HepG2 (cell line): ENCODE results near the gene PDLIM7. TPM values are rescaled to one million over a fixed set of nuclear protein-coding genes. Genes with fewer than 3 reads are reported as not detected.

Source experiments
- ATAC-seq: fragments of 200-7000 bp; cut with Tn5 transposase; 3 replicates; pipeline ENCODE4 v1.9.1; 2020; ENCODE audit warnings: mild to moderate bottlenecking, moderate library complexity
- BruUV-seq: library from RNA; stranded (reverse); fragments of 400-500 nt; replicated peaks from 2 replicates; lab custom pipeline; 2021; lab: Mats Ljungman, UMichigan
- CTCF ChIA-PET: fragments of 300-600 bp; formaldehyde crosslinking; extraction: SDS; loops from one replicate; lab custom pipeline; 2021; ENCODE audit warnings: low total read pairs, inconsistent platforms, low intra/inter-chr PET ratio; lab: Yijun Ruan, JAX
- POLR2A ChIA-PET: fragments of 350-600 bp; sonication (Branson Sonifier 250); formaldehyde crosslinking; loops from one replicate; lab custom pipeline; 2020; ENCODE audit warnings: antibody characterized with exemption, inconsistent platforms; lab: Yijun Ruan, JAX
- DNase-seq: peaks from one replicate; pipeline ENCODE4 v3.0.0-alpha.2; 2015; ENCODE audit warnings: low spot score
- FAIRE-seq: peaks from 3 replicates; lab custom pipeline; 2011; peaks lifted over from hg19 to GRCh38; lab: Jason Lieb, UNC
- H2AFZ ChIP-seq: one replicate; pipeline ENCODE4 v1.6.1; 2011; ENCODE audit warnings: low read length, inconsistent platforms
- H3K27ac ChIP-seq: fragments of 300-600 bp; 3 replicates; pipeline ENCODE4 v1.8.0; 2011; ENCODE audit warnings: mixed run types, mild to moderate bottlenecking, mixed read lengths, low read length, inconsistent platforms; ENCODE audit not compliant: insufficient read depth; ENCODE audit errors: extremely low read length
- H3K27me3 ChIP-seq, 2 experiments: fragments of 200-600 bp in 1 of 2; 2 replicates in 1 of 2; 3 replicates in 1 of 2; pipeline versions ENCODE4 v1.6.0 to v1.8.0; 2011; ENCODE audit warnings: low read length in 2 of 2, mild to moderate bottlenecking in 2 of 2, moderate library complexity in 2 of 2, inconsistent platforms in 1 of 2; ENCODE audit not compliant: insufficient read depth in 2 of 2, control insufficient read depth in 1 of 2
- H3K36me3 ChIP-seq, 2 experiments: fragments of 200-600 bp in 1 of 2; replicated peaks in 1 of 2; 2 replicates in 1 of 2; 3 replicates in 1 of 2; pipeline versions ENCODE4 v1.5.1 to v1.8.0; 2011; ENCODE audit warnings: low read length in 2 of 2, inconsistent platforms in 1 of 2; ENCODE audit not compliant: insufficient read depth in 2 of 2, control insufficient read depth in 1 of 2
- H3K4me1 ChIP-seq: 2 replicates; pipeline ENCODE4 v1.5.1; 2012; ENCODE audit warnings: low read length, inconsistent platforms; ENCODE audit not compliant: insufficient read depth
- H3K4me2 ChIP-seq: 2 replicates; pipeline ENCODE4 v1.6.0; 2011; ENCODE audit warnings: low read depth, low read length, inconsistent platforms
- H3K4me3 ChIP-seq, 3 experiments: fragments of 200-600 bp in 1 of 3; sonication (generic), shearing (Covaris generic) in 1 of 3; replicated peaks in 1 of 3; 2 replicates each; pipeline ENCODE4 v1.5.1; 2011 to 2016; ENCODE audit warnings: low read length in 3 of 3, inconsistent platforms in 2 of 3, low read depth in 2 of 3, mild to moderate bottlenecking in 2 of 3, control low read depth in 1 of 3, mixed read lengths in 1 of 3; ENCODE audit not compliant: insufficient read depth in 1 of 3
- H3K79me2 ChIP-seq: one replicate; pipeline ENCODE4 v1.6.1; 2011; ENCODE audit warnings: low read length, inconsistent platforms; ENCODE audit not compliant: insufficient read depth
- H3K9ac ChIP-seq: 2 replicates; pipeline ENCODE4 v1.6.0; 2011; ENCODE audit warnings: mild to moderate bottlenecking, low read depth, low read length, inconsistent platforms; ENCODE audit not compliant: insufficient read depth
- H3K9me3 ChIP-seq: 2 replicates; pipeline ENCODE4 v1.5.1; 2012; ENCODE audit warnings: mild to moderate bottlenecking, low read length
- H4K20me1 ChIP-seq: 2 replicates; pipeline ENCODE4 v1.6.0; 2011; ENCODE audit warnings: inconsistent platforms, mild to moderate bottlenecking, low read length, moderate library complexity; ENCODE audit not compliant: insufficient read depth
- ATF6 ChIP-seq: sonication (generic); formaldehyde crosslinking; conservative IDR thresholded peaks from 2 replicates; pipeline ENCODE4 v1.4.0; 2020; ENCODE audit warnings: missing genetic modification reagents
- IRX3 ChIP-seq: sonication (generic); formaldehyde crosslinking; IDR thresholded peaks from 2 replicates; pipeline ENCODE4 v1.8.1; 2023; ENCODE audit warnings: mild to moderate bottlenecking, low read depth, missing genetic modification reagents, borderline replicate concordance
- JUN ChIP-seq: sonication (generic); formaldehyde crosslinking; IDR thresholded peaks from 2 replicates; pipeline ENCODE4 v1.4.0; 2020; ENCODE audit warnings: mild to moderate bottlenecking, missing genetic modification reagents
- KDM5B ChIP-seq: sonication (generic); formaldehyde crosslinking; IDR thresholded peaks from 2 replicates; pipeline ENCODE4 v1.4.0; 2020; ENCODE audit warnings: missing genetic modification reagents, mild to moderate bottlenecking, borderline replicate concordance
- MTF2 ChIP-seq: sonication (generic); formaldehyde crosslinking; IDR thresholded peaks from 2 replicates; pipeline ENCODE4 v1.5.0; 2020; ENCODE audit warnings: missing genetic modification reagents, borderline replicate concordance
- MXD4 ChIP-seq: IDR thresholded peaks from 2 replicates; pipeline ENCODE4 v1.6.1; 2016; ENCODE audit warnings: mild to moderate bottlenecking, missing biosample characterization, missing genetic modification reagents
- PBX3 ChIP-seq: sonication (generic); formaldehyde crosslinking; IDR thresholded peaks from 2 replicates; pipeline ENCODE4 v1.8.1; 2023; ENCODE audit warnings: missing genetic modification reagents, inconsistent platforms, borderline replicate concordance
- U2AF1 ChIP-seq: fragments of 200-400 bp; formaldehyde crosslinking; optimal IDR thresholded peaks from 2 replicates; pipeline ENCODE3; 2017; ENCODE audit warnings: mild to moderate bottlenecking, low read depth, low read length
- ZBTB33 ChIP-seq: sonication (generic); formaldehyde crosslinking; IDR thresholded peaks from 2 replicates; pipeline ENCODE4 v1.4.0; 2020; ENCODE audit warnings: missing genetic modification reagents
- ZFAT ChIP-seq: sonication (generic); formaldehyde crosslinking; conservative IDR thresholded peaks from 2 replicates; pipeline ENCODE4 v1.8.1; 2023; ENCODE audit warnings: missing genetic modification reagents, inconsistent platforms
- ZNF256 ChIP-seq: sonication (generic); formaldehyde crosslinking; conservative IDR thresholded peaks from 2 replicates; pipeline ENCODE4 v1.4.0; 2020; ENCODE audit warnings: missing genetic modification reagents
- ZNF570 ChIP-seq: sonication (generic); formaldehyde crosslinking; IDR thresholded peaks from 2 replicates; pipeline ENCODE4 v1.4.0; 2020; ENCODE audit warnings: mild to moderate bottlenecking, missing genetic modification reagents, borderline replicate concordance
- ZNF670 ChIP-seq: sonication (generic); formaldehyde crosslinking; IDR thresholded peaks from 2 replicates; pipeline ENCODE4 v1.8.0; 2022; ENCODE audit warnings: mild to moderate bottlenecking, missing genetic modification reagents, borderline replicate concordance
- WGBS: methylation state at CpG from one replicate; pipeline ENCODE4 v1.1.6; 2017; ENCODE audit warnings: low lambda C conversion rate; 5-methylcytosine and 5-hydroxymethylcytosine counted together
- in situ Hi-C: cut with HindIII; loops from 2 replicates; pipeline ENCODE4 v1.10.0; 2017; ENCODE audit warnings: low pct_unique_long_range_greater_than_20kb; ENCODE audit not compliant: extremely low pct_ligation_motif_present
- intact Hi-C: fragments of 100-400 bp; cut with micrococcal nuclease; formaldehyde crosslinking; loops from one replicate; pipeline ENCODE4 v1.10.0; 2022; ENCODE audit not compliant: unreplicated experiment
- polyA plus RNA-seq, 8 experiments: library from polyadenylated mRNA; depleted of rRNA in 3 of 8; stranded (reverse) in 7 of 8; unstranded in 1 of 8; fragments of >200 nt; fragmentation: Illumina TruSeq in 4 of 8; extraction: Trizol in 4 of 8; gene quantifications; 2 replicates each; pipeline versions ENCODE4 v1.2.1 to v1.2.3, GENCODE V29; 2011 to 2016; ENCODE audit warnings: low read depth in 4 of 8, missing spikeins in 1 of 8, mixed read lengths in 1 of 8; ENCODE audit not compliant: insufficient read depth in 1 of 8
- total RNA-seq, 5 experiments: library from RNA; depleted of rRNA; stranded (reverse); fragments of >200 nt; fragmentation: Illumina TruSeq; extraction: Trizol; gene quantifications; 2 replicates each; pipeline ENCODE4 v1.2.3, GENCODE V29; 2016; ENCODE audit warnings: low read depth in 1 of 5

PDLIM7 gene
- total and polyA plus RNA-seq, 2 of the 13 experiments (the other 11 are each of a cell fraction or from before 2014, with no cell fraction given): 21.1 to 31.3 TPM

- H3K9me3 ChIP-seq: no peaks in the 10 kb centered on the region
- ATAC-seq: peak; percentile 28
- in situ Hi-C loops (loop anchor here (25.0 kb wide), 1 partner anchor 363 kb away; no protein-coding TSS in a partner anchor), intact Hi-C loops (no loop called here)
- TF ChIP-seq MXD4 (CRISPR knock-in tag) (no peak), U2AF1 (no peak), MTF2 (no peak), IRX3 (CRISPR knock-in tag) (no peak), KDM5B (CRISPR knock-in tag) (no peak), ZBTB33 (no peak), ATF6 (CRISPR knock-in tag) (no peak), ZNF670 (no peak), ZFAT (CRISPR knock-in tag) (no peak), ZNF256 (CRISPR knock-in tag) (no peak), PBX3 (CRISPR knock-in tag) (no peak), ZNF570 (no peak), JUN (CRISPR knock-in tag) (no peak)
- H2AFZ ChIP-seq: no peak overlapping the region
- no peak overlapping the region for H3K27ac ChIP-seq
- no peak overlapping the region for H3K9ac ChIP-seq
- H3K4me2 ChIP-seq: no peak overlapping the region; the same call in 1 of the 2 replicates
- H3K4me3 ChIP-seq: no peak overlapping the region
- ChIA-PET CTCF (no interaction called here), POLR2A (interaction anchor here (0.7 to 4.9 kb wide), 2 partner anchors 21 to 97 kb away, joined by 3 to 42 read pairs; partner anchors contain the start of gene PDLIM7)
- no peak for FAIRE-seq
- peaks cover 1% of the 10 kb centered on the region; the same call in 1 of the 2 replicates for H4K20me1 ChIP-seq
- BruUV-seq: no TSS peak
- no peaks in the 10 kb centered on the region for H3K27me3 ChIP-seq
- H3K79me2 ChIP-seq: peaks cover 3% of the 10 kb centered on the region
- peaks cover 73% of the 10 kb centered on the region for H3K4me1 ChIP-seq
- no peak for DNase-seq
- H3K36me3 ChIP-seq: no peaks in the 10 kb centered on the region
- WGBS: 21% methylated on average over 4 of the region's 4 CpGs
Measured at GRCh38 chr5:177474846-177475562, 22.4 kb downstream of the PDLIM7 start.
